ENCODE measurements around the gene MYO1H. TPM values are rescaled to one million over a fixed set of nuclear protein-coding genes. Genes with fewer than 3 reads are reported as not detected.

Gene MYO1H
- total RNA-seq, 4 donors from 2014 or later = 0.13 to 0.88 (median 0.67) TPM; not detected in 1

- no peaks in the 10 kb centered on the region for H3K36me3 ChIP-seq
- intact Hi-C loops (cut with DNase I) = no loop called here
These were observed 4.0 kb upstream of the MYO1H start for GRCh38 chr12:109343677-109344076.

GRCh38 chr12:109345428-109345827 is 2.3 kb upstream of the MYO1H start:
- no peak for DNase-seq
- no peaks in the 10 kb centered on the region for H3K4me1 ChIP-seq
- H3K27me3 ChIP-seq = no peaks in the 10 kb centered on the region
- no peaks in the 10 kb centered on the region for H3K36me3 ChIP-seq
- no peak for TF ChIP-seq CTCF (IDR thresholded peaks at IDR 0.05)
- H3K9me3 ChIP-seq = no peaks in the 10 kb centered on the region
- WGBS, 2 donors = 91 to 94% methylated on average over 2 of the region's 2 CpGs
- H3K27ac ChIP-seq = no peak overlapping the region
- no peak overlapping the region for H3K4me3 ChIP-seq (replicated peaks in 1 of 3)
- intact Hi-C loops (cut with DNase I) = no loop called here

More at GRCh38 chr12:109343677-109344076, 4.0 kb upstream of the MYO1H start:
- 47 to 54% methylated on average over 2 of the region's 2 CpGs for WGBS, 2 donors
- Histone ChIP-seq H3K9me3 (no peaks in the 10 kb centered on the region), H3K4me3 (replicated peaks in 1 of 3) (no peak overlapping the region), H3K27ac (no peak overlapping the region), H3K27me3 (no peaks in the 10 kb centered on the region), H3K4me1 (no peaks in the 10 kb centered on the region)
- DNase-seq = no peak
- no peak for TF ChIP-seq POLR2A (IDR thresholded peaks at IDR 0.05)
- no peak for TF ChIP-seq CTCF (IDR thresholded peaks at IDR 0.05)

- WGBS, 2 donors = 82 to 85% methylated on average over 3 of the region's 3 CpGs
- TF ChIP-seq CTCF (IDR thresholded peaks at IDR 0.05) (no peak), POLR2A (IDR thresholded peaks at IDR 0.05) (no peak)
These were observed 780 bp upstream of the MYO1H start for GRCh38 chr12:109346920-109347319.

GRCh38 chr12:109352184-109352583 is 4.5 kb downstream of the MYO1H start:
- intact Hi-C loops (cut with DNase I) = no loop called here
- TF ChIP-seq CTCF (IDR thresholded peaks at IDR 0.05) (no peak), POLR2A (IDR thresholded peaks at IDR 0.05) (no peak)
- H3K36me3 ChIP-seq = no peaks in the 10 kb centered on the region
- no peak for DNase-seq
- H3K4me3 ChIP-seq (replicated peaks in 1 of 3) = no peak overlapping the region
- no peaks in the 10 kb centered on the region for H3K4me1 ChIP-seq
- H3K27ac ChIP-seq = no peak overlapping the region
- 55 to 61% methylated on average over 6 of the region's 6 CpGs for WGBS, 2 donors
- H3K9me3 ChIP-seq = no peaks in the 10 kb centered on the region
- no peaks in the 10 kb centered on the region for H3K27me3 ChIP-seq

More at GRCh38 chr12:109346920-109347319, 780 bp upstream of the MYO1H start:
- no peaks in the 10 kb centered on the region for H3K4me1 ChIP-seq
- no peak overlapping the region for H3K4me3 ChIP-seq (replicated peaks in 1 of 3)
- no peaks in the 10 kb centered on the region for H3K27me3 ChIP-seq
- no peak for DNase-seq
- H3K36me3 ChIP-seq = no peaks in the 10 kb centered on the region
- intact Hi-C loops (cut with DNase I) = no loop called here
- H3K27ac ChIP-seq = no peak overlapping the region
- H3K9me3 ChIP-seq = no peaks in the 10 kb centered on the region

GRCh38 chr12:109356577-109356976 is 8.9 kb downstream of the MYO1H start:
- Histone ChIP-seq H3K9me3 (no peaks in the 10 kb centered on the region), H3K4me3 (replicated peaks in 1 of 3) (no peak overlapping the region), H3K27me3 (no peaks in the 10 kb centered on the region), H3K27ac (no peak overlapping the region), H3K36me3 (no peaks in the 10 kb centered on the region), H3K4me1 (no peaks in the 10 kb centered on the region)
- TF ChIP-seq POLR2A (IDR thresholded peaks at IDR 0.05) = no peak
- TF ChIP-seq CTCF (IDR thresholded peaks at IDR 0.05) = no peak
- no peak for DNase-seq
- intact Hi-C loops (cut with DNase I) = no loop called here
- 83 to 86% methylated on average over 3 of the region's 3 CpGs for WGBS, 2 donors
